Muscle layer of colon (tissue), 2 donors: ENCODE data around the gene APOL5.
"Not testable (repeated sequence)": the region's sequence is repeated elsewhere in the genome, so short reads cannot be mapped to it uniquely, and the experiment has no call there.

Experiments used
- H3K27ac ChIP-seq: one replicate; pipeline ENCODE4 v1.7.0; 2013; ENCODE audit warnings: low read depth, mild to moderate bottlenecking, low read length, moderate library complexity
- H3K27me3 ChIP-seq, 2 donors: one replicate each; pipeline ENCODE4 v1.7.0; 2013; ENCODE audit warnings: low read length in 2 of 2, mild to moderate bottlenecking in 2 of 2; ENCODE audit not compliant: insufficient read depth in 2 of 2, control insufficient read depth in 1 of 2
- H3K36me3 ChIP-seq: one replicate; pipeline ENCODE4 v1.7.0; 2013; ENCODE audit warnings: mild to moderate bottlenecking, low read length; ENCODE audit not compliant: insufficient read depth
- H3K4me1 ChIP-seq: one replicate; pipeline ENCODE4 v1.7.0; 2013; ENCODE audit warnings: mild to moderate bottlenecking, low read length; ENCODE audit not compliant: insufficient read depth
- H3K4me3 ChIP-seq, 2 donors: one replicate each; pipeline ENCODE4 v1.7.0; 2013; ENCODE audit warnings: low read length in 2 of 2, low read depth in 1 of 2, mild to moderate bottlenecking in 1 of 2, moderate library complexity in 1 of 2
- H3K9ac ChIP-seq: one replicate; pipeline ENCODE4 v1.7.0; 2013; ENCODE audit warnings: low read length
- H3K9me3 ChIP-seq: one replicate; pipeline ENCODE4 v1.7.0; 2013; ENCODE audit warnings: mild to moderate bottlenecking, low read length
- donor health status: abdominal sarcoma.
- donor health status: Adenocarcinoma of cecum.

The APOL5 gene

GRCh38 chr22:35717572-35717971 lies at the start of gene APOL5:
Gene APOL5, plus strand, starts transcription at chr22:35717872. Its CDS starts 0 bp downstream, at chr22:35717872.
- Histone ChIP-seq H3K9ac (no peak within 1 kb of the TSS), H3K27ac (no peak within 1 kb of the TSS), H3K36me3 (no peaks in the 10 kb centered on the region), H3K4me3 (no peak within 1 kb of the TSS), H3K27me3 (no peaks in the 10 kb centered on the region), H3K4me1 (no peaks in the 10 kb centered on the region), H3K9me3 (no peaks in the 10 kb centered on the region)

GRCh38 chr22:35674335-35674734 lies 43.3 kb upstream of the APOL5 start:
- no peaks in the 10 kb centered on the region for H3K27me3 ChIP-seq
- H3K36me3 ChIP-seq: no peaks in the 10 kb centered on the region
- H3K4me3 ChIP-seq: no peak overlapping the region
- no peaks in the 10 kb centered on the region for H3K4me1 ChIP-seq
- no peaks in the 10 kb centered on the region for H3K9me3 ChIP-seq
- H3K9ac ChIP-seq: no peak overlapping the region
- H3K27ac ChIP-seq: no peak overlapping the region

GRCh38 chr22:35676065-35676464 lies 41.6 kb upstream of the APOL5 start:
- H3K9ac ChIP-seq, H3K9me3 ChIP-seq, H3K27me3 ChIP-seq, H3K4me3 ChIP-seq, H3K36me3 ChIP-seq, H3K27ac ChIP-seq, H3K4me1 ChIP-seq: not testable (repeated sequence)

- Histone ChIP-seq H3K4me1 (no peaks in the 10 kb centered on the region), H3K9me3 (no peaks in the 10 kb centered on the region), H3K27me3 (no peaks in the 10 kb centered on the region), H3K36me3 (no peaks in the 10 kb centered on the region), H3K4me3 (no peak overlapping the region), H3K9ac (no peak overlapping the region), H3K27ac (no peak overlapping the region)
These were observed 40.0 kb upstream of the APOL5 start for GRCh38 chr22:35677460-35678187.

- Histone ChIP-seq H3K4me3 (no peak overlapping the region), H3K27ac (no peak overlapping the region), H3K9ac (no peak overlapping the region), H3K9me3 (no peaks in the 10 kb centered on the region), H3K4me1 (no peaks in the 10 kb centered on the region), H3K27me3 (no peaks in the 10 kb centered on the region), H3K36me3 (no peaks in the 10 kb centered on the region)
These were observed 38.8 kb upstream of the APOL5 start for GRCh38 chr22:35678836-35679235.

- H3K4me3 ChIP-seq, H3K27ac ChIP-seq: not testable (repeated sequence)
These were observed 38.2 kb upstream of the APOL5 start for GRCh38 chr22:35679492-35679891.

GRCh38 chr22:35681454-35682052 lies 36.1 kb upstream of the APOL5 start:
- Histone ChIP-seq H3K4me3 (no peak overlapping the region), H3K9ac (no peak overlapping the region), H3K27ac (no peak overlapping the region), H3K27me3 (no peaks in the 10 kb centered on the region), H3K4me1 (no peaks in the 10 kb centered on the region), H3K36me3 (no peaks in the 10 kb centered on the region), H3K9me3 (no peaks in the 10 kb centered on the region)

More at GRCh38 chr22:35679492-35679891, 38.2 kb upstream of the APOL5 start:
- H3K9me3 ChIP-seq, H3K36me3 ChIP-seq, H3K4me1 ChIP-seq, H3K27me3 ChIP-seq, H3K9ac ChIP-seq: not testable (repeated sequence)

GRCh38 chr22:35683560-35683959 lies 34.1 kb upstream of the APOL5 start:
- H3K4me1 ChIP-seq: no peaks in the 10 kb centered on the region
- H3K4me3 ChIP-seq: no peak overlapping the region
- no peak overlapping the region for H3K9ac ChIP-seq
- no peaks in the 10 kb centered on the region for H3K9me3 ChIP-seq
- no peak overlapping the region for H3K27ac ChIP-seq
- H3K27me3 ChIP-seq: no peaks in the 10 kb centered on the region
- H3K36me3 ChIP-seq: no peaks in the 10 kb centered on the region

- no peak overlapping the region for H3K9ac ChIP-seq
- no peak overlapping the region for H3K4me3 ChIP-seq
- H3K4me1 ChIP-seq: no peaks in the 10 kb centered on the region
- no peaks in the 10 kb centered on the region for H3K27me3 ChIP-seq
- H3K36me3 ChIP-seq: no peaks in the 10 kb centered on the region
- H3K27ac ChIP-seq: no peak overlapping the region
- no peaks in the 10 kb centered on the region for H3K9me3 ChIP-seq
These were observed 33.4 kb upstream of the APOL5 start for GRCh38 chr22:35684270-35684700.

GRCh38 chr22:35684732-35685131 lies 32.9 kb upstream of the APOL5 start:
- Histone ChIP-seq H3K36me3 (no peaks in the 10 kb centered on the region), H3K27ac (no peak overlapping the region), H3K27me3 (no peaks in the 10 kb centered on the region), H3K4me3 (no peak overlapping the region), H3K9me3 (no peaks in the 10 kb centered on the region), H3K4me1 (no peaks in the 10 kb centered on the region), H3K9ac (no peak overlapping the region)

GRCh38 chr22:35685731-35686130 lies 31.9 kb upstream of the APOL5 start:
- H3K9ac ChIP-seq: no peak overlapping the region
- no peaks in the 10 kb centered on the region for H3K36me3 ChIP-seq
- no peak overlapping the region for H3K27ac ChIP-seq

GRCh38 chr22:35686298-35686697 lies 31.4 kb upstream of the APOL5 start:
- H3K36me3 ChIP-seq: no peaks in the 10 kb centered on the region
- no peak overlapping the region for H3K27ac ChIP-seq
- no peak overlapping the region for H3K9ac ChIP-seq
- H3K4me1 ChIP-seq: no peaks in the 10 kb centered on the region
- no peaks in the 10 kb centered on the region for H3K27me3 ChIP-seq
- no peaks in the 10 kb centered on the region for H3K9me3 ChIP-seq
- no peak overlapping the region for H3K4me3 ChIP-seq

More at GRCh38 chr22:35685731-35686130, 31.9 kb upstream of the APOL5 start:
- Histone ChIP-seq H3K4me3 (no peak overlapping the region), H3K4me1 (no peaks in the 10 kb centered on the region), H3K27me3 (no peaks in the 10 kb centered on the region), H3K9me3 (no peaks in the 10 kb centered on the region)
